Measurements from ENCODE around the gene TDRD9. TPM values are rescaled to one million over a fixed set of nuclear protein-coding genes. Genes with fewer than 3 reads are reported as not detected.

TDRD9 gene
- total and polyA plus RNA-seq, 2 experiments from 2014 or later = 0.24 TPM; not detected in 1

- TF ChIP-seq ZNF462 (CRISPR knock-in tag; IDR thresholded peaks at IDR 0.05) (no peak), POLR2AphosphoS5 (IDR thresholded peaks at IDR 0.05; ENCODE audit: low read depth) (no peak), STAT1 (IDR thresholded peaks at IDR 0.05; ENCODE audit: unreplicated experiment) (no peak)
Observed at GRCh38 chr14:104020471-104020870, 92.2 kb downstream of the TDRD9 start (continued).

DNA sequence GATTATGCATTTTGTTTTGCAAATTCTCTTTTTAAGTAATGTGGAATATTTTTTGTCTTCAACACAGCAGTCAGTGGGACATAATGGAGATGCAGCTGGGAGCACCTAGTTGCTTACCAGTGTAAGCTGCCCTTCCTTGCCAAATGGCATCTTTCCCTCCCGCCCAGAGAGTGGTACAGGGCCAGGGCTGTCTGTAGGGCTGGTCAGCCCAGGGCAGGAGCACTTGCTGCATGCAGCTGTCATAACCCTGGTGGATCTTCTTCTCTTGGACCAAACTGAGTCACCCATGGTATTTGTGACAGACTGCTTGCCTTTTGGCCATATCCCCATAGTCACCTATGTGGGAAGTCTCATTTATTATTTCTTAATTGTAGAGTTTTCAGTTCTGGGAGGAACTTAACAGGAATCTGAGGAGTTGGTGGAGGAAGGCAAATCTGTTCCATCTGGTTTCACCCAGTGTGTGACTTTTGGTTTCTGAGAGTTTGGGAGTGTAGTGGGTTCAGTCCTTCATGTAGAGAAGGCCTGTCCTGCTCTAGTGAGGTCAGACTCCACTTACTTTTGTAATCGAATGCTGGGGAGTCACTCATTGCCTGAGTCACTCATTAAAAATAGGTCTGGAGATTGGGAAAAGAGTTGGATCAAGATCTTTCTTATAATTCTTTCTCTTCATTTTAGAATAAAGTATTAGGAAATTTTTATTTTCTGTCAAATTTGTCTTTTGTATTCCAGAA, 95.2 kb downstream of the TDRD9 start:
- no peaks in the 10 kb centered on the region for H3K27me3 ChIP-seq (ENCODE audit: insufficient read depth)
- H3K9me2 ChIP-seq (ENCODE audit: insufficient read depth) = no peaks in the 10 kb centered on the region
- no peaks in the 10 kb centered on the region for H3K4me1 Mint-ChIP-seq
- H3K4me1 ChIP-seq (ENCODE audit: insufficient read depth) = no peaks in the 10 kb centered on the region
- DNase-seq (ENCODE audit: low spot score) (no peak), ATAC-seq (no peak)
- no peaks in the 10 kb centered on the region for H3K36me3 Mint-ChIP-seq (ENCODE audit: low read depth)
- H3K27ac Mint-ChIP-seq = no peak overlapping the region
- H3K4me3 Mint-ChIP-seq = no peak overlapping the region
- no peak overlapping the region for H2AFZ ChIP-seq
- no peak overlapping the region for H3K4me3 ChIP-seq
- H3F3A ChIP-seq (replicated peaks; ENCODE audit: low read depth) = no peaks in the 10 kb centered on the region
- H3K36me3 ChIP-seq (ENCODE audit: insufficient read depth) = no peaks in the 10 kb centered on the region
- H3K27ac ChIP-seq (ENCODE audit: low read depth) = no peak overlapping the region
- no peak overlapping the region for H3K4me2 ChIP-seq
- no peaks in the 10 kb centered on the region for H4K20me1 ChIP-seq (replicated peaks; ENCODE audit: insufficient read depth)
- no peaks in the 10 kb centered on the region for H3K9me3 Mint-ChIP-seq
- peaks cover 3% of the 10 kb centered on the region for H3K27me3 Mint-ChIP-seq (ENCODE audit: insufficient read depth, low read depth, poor library complexity)
- no peaks in the 10 kb centered on the region for H3K79me2 ChIP-seq (replicated peaks; ENCODE audit: insufficient read depth)
- no peak for TF ChIP-seq STAT1 (IDR thresholded peaks at IDR 0.05; ENCODE audit: unreplicated experiment)
- TF ChIP-seq EZH2phosphoT487 (IDR thresholded peaks at IDR 0.05; ENCODE audit: unreplicated experiment) = no peak
- no peak for TF ChIP-seq POLR2AphosphoS5 (IDR thresholded peaks at IDR 0.05; ENCODE audit: low read depth)
- TF ChIP-seq, protein P1, sequence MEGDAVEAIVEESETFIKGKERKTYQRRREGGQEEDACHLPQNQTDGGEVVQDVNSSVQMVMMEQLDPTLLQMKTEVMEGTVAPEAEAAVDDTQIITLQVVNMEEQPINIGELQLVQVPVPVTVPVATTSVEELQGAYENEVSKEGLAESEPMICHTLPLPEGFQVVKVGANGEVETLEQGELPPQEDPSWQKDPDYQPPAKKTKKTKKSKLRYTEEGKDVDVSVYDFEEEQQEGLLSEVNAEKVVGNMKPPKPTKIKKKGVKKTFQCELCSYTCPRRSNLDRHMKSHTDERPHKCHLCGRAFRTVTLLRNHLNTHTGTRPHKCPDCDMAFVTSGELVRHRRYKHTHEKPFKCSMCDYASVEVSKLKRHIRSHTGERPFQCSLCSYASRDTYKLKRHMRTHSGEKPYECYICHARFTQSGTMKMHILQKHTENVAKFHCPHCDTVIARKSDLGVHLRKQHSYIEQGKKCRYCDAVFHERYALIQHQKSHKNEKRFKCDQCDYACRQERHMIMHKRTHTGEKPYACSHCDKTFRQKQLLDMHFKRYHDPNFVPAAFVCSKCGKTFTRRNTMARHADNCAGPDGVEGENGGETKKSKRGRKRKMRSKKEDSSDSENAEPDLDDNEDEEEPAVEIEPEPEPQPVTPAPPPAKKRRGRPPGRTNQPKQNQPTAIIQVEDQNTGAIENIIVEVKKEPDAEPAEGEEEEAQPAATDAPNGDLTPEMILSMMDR (conservative IDR thresholded peaks at IDR 0.05; ENCODE audit: low read depth in 2 of 2) = no peak
- TF ChIP-seq CREB1 (CRISPR knock-in tag; IDR thresholded peaks at IDR 0.05; ENCODE audit: low read depth) = no peak
- TF ChIP-seq ZNF114 (CRISPR knock-in tag; IDR thresholded peaks at IDR 0.05) = no peak
- no peak for TF ChIP-seq EZH2 (IDR thresholded peaks at IDR 0.05; ENCODE audit: low read depth, unreplicated experiment)

Measured in GM23338 (cell line).